ENCODE measurements around the gene GFPT2.

GFPT2 gene

DNA sequence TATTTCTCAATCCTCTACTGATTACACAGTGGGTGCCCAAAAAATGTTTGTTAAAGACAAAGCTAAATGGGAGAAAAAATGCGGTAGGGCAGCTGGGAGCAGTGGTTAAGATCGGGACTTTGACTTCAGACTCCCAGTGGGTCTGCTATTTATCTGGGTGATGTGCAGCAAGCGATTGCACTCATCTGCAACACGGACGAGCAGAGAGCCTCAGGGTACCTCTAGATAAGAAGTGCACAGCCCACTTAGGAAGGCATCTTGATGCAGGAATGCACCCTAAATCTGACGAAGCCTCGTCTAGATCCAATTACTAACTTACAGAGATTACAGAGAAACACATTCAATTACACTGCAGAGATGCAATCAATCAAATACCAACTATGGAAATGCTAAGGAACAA, 65.3 kb downstream of the GFPT2 start:
- in situ Hi-C loops (cut with MboI; ENCODE audit: low sequenced_read_pairs): no loop called here

GRCh38 chr5:180287404-180287803, 65.7 kb downstream of the GFPT2 start:
- in situ Hi-C loops (cut with MboI; ENCODE audit: low sequenced_read_pairs): no loop called here

GRCh38 chr5:180284149-180284548, 69.0 kb downstream of the GFPT2 start:
- in situ Hi-C loops (cut with MboI; ENCODE audit: low sequenced_read_pairs): no loop called here

DNA sequence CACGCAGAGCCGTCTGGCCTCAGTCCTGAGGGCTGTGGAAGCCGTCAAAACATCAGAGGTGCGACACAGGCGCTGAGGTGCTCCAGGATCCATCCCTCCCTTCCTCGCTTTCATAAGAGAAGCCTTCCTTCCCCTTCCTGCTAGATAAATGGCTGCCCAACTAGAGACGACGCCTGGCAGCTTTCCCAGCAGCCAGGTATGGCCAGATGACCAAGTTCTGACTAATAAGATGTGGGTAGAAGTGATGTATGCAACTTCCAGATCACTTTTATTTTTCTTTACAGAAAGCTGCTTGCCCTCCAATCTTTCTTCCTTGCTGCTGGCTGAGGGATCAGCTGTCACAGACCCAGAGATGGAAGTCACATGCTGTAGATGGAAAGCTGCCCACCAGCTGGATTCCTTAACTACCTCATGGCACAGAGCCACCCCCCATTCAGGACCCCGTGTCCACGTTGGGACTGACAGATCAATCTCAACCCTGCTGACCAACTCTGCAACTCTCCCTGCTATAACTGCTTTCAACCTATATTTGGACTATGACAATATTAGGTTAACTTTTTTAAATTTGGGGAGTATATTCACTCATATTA, 70.0 kb downstream of the GFPT2 start:
- in situ Hi-C loops (cut with MboI; ENCODE audit: low sequenced_read_pairs): no loop called here

- in situ Hi-C loops (cut with MboI; ENCODE audit: low sequenced_read_pairs): no loop called here
These were observed 70.9 kb downstream of the GFPT2 start for GRCh38 chr5:180282281-180282680.

DNA sequence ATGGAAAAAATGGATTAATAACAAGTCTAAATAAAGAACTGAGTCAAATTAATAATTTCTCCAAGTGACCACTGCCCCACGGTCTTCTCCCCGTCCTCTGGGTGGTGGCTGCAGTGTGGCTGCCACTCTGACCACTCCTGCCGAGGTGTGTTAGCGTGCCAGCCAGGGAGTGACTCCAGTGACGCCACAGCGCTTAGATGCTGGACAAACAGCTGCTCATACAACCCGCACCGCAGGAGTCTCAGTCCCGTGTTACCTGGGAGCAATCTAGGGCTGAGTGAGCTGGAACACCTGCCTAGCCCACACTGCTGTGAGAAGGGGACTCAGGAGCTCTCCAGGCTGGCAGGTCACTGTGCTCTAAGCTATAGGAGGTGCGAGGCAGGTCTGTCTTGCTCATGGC, 71.4 kb downstream of the GFPT2 start:
- in situ Hi-C loops (cut with MboI; ENCODE audit: low sequenced_read_pairs): no loop called here

- in situ Hi-C loops (cut with MboI; ENCODE audit: low sequenced_read_pairs): no loop called here
These were observed 78.4 kb downstream of the GFPT2 start for GRCh38 chr5:180274695-180275094.

DNA sequence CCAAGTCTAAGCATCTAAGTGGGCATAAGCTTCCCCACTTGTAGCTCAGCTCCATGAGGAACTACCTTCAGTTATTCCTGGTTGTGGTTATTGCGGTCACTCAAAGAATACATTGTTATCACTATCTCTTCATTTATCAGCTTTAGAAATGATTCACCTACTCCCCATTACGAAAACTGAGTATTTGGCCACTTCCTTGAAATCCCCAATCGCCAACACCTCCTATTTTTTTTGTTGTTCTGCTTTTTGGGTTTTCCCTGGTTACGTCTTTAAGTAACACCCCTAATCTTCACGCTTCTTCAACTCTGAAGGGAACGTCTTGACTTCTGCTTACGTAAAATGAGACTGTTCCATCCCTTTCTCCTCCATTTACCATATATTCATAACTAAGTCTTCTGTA, 81.9 kb downstream of the GFPT2 start:
- in situ Hi-C loops (cut with MboI; ENCODE audit: low sequenced_read_pairs): no loop called here

GRCh38 chr5:180259260-180259611, 93.9 kb downstream of the GFPT2 start:
- in situ Hi-C loops (cut with MboI; ENCODE audit: low sequenced_read_pairs): no loop called here

- in situ Hi-C loops (cut with MboI; ENCODE audit: low sequenced_read_pairs): no loop called here
These were observed 99.9 kb downstream of the GFPT2 start for GRCh38 chr5:180253036-180253824.

DNA sequence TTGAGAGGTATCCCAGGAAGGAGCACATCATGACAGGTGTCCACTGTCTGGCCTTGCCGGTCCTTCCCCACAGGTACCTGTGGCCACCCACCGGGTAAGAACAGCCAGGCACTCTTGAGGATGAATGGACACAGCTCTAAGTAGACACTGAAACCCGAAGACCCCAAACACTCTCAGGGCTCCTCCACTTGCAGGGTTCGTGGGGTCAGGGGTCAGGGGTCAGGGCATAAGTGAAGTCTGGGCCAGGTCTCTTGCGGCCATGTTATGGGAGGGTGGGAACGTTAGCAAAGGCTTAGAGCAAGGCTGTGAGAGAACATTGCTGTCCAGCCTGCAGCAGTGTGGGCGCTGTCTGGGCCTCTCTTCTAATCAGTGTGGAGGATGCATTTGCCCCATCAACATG, 101.2 kb downstream of the GFPT2 start:
- in situ Hi-C loops (cut with MboI; ENCODE audit: low sequenced_read_pairs): no loop called here

GRCh38 chr5:180251141-180251540, 102.0 kb downstream of the GFPT2 start:
- in situ Hi-C loops (cut with MboI; ENCODE audit: low sequenced_read_pairs): no loop called here

Data from HL-60/S4 (cell line).